22Rv1 (cell line): ENCODE data around the gene TMEM233.

Experiments used
- H3K27ac ChIP-seq: fragments of 450-650 bp; 2 replicates; pipeline ENCODE4 v1.5.1; 2017
- ZFX ChIP-seq: fragments of 450-650 bp; IDR thresholded peaks from 2 replicates; pipeline ENCODE4 v1.6.1; 2017; ENCODE audit warnings: antibody characterized with exemption, borderline replicate concordance
- TF ChIP-seq, protein P1 (sequence below): fragments of 450-650 bp; IDR thresholded peaks from 2 replicates; pipeline ENCODE4 v1.5.1; 2017; ENCODE audit warnings: mild to moderate bottlenecking

TMEM233 gene

DNA sequence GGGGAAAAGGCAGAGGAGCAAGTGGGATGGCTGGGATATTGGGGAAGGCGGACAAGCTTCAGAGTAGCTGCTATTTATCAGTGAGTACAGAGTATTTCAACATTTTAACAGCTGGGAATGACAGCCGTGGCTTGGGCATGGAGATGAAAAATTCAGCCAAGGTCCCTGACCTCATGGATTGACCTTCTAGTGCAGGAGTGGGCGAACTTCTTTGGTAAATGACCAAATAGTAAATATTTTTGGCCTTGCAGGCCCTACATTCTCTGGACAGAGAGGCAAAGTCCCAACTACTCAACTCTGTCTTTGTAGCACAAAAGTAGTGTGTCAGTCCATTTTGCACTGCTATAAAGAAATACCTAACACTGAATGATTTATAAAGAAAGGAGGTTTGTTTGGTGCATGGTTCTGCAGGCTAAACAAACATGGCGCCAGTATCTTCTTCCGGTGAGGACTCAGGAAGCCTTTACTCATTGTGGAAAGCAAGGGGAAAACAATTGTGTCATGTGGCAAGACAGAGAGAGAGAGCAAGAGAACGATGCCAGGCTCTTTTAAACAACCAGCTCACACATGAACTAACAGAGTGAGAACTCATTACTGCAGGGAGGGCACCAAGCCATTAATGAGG, 33.6 kb downstream of the TMEM233 start:
- H3K27ac ChIP-seq, result no peak overlapping the region
- no peak for TF ChIP-seq ZFX
- TF ChIP-seq, protein P1, sequence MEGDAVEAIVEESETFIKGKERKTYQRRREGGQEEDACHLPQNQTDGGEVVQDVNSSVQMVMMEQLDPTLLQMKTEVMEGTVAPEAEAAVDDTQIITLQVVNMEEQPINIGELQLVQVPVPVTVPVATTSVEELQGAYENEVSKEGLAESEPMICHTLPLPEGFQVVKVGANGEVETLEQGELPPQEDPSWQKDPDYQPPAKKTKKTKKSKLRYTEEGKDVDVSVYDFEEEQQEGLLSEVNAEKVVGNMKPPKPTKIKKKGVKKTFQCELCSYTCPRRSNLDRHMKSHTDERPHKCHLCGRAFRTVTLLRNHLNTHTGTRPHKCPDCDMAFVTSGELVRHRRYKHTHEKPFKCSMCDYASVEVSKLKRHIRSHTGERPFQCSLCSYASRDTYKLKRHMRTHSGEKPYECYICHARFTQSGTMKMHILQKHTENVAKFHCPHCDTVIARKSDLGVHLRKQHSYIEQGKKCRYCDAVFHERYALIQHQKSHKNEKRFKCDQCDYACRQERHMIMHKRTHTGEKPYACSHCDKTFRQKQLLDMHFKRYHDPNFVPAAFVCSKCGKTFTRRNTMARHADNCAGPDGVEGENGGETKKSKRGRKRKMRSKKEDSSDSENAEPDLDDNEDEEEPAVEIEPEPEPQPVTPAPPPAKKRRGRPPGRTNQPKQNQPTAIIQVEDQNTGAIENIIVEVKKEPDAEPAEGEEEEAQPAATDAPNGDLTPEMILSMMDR, result no peak

DNA sequence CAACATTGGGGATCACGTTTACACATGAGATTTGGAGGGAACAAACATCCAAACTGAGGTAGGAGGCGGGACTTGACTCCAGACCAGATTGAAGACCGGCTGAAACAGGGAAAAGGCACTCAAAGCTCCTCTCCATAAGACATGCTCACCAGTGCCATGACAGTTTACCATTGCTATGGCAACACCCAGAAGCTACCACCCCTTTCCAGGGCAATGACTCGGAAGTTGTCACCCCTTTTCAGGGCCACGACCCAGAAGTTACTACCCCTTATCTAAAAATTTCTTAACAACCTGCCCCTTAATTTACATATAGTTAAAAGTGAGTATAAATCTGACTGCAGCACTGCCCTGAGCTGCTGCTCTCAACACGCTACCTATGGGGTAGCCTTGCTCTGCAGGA, 34.1 kb downstream of the TMEM233 start:
- H3K27ac ChIP-seq, result no peak overlapping the region
- TF ChIP-seq, protein P1, result no peak
- TF ChIP-seq ZFX, result no peak

DNA sequence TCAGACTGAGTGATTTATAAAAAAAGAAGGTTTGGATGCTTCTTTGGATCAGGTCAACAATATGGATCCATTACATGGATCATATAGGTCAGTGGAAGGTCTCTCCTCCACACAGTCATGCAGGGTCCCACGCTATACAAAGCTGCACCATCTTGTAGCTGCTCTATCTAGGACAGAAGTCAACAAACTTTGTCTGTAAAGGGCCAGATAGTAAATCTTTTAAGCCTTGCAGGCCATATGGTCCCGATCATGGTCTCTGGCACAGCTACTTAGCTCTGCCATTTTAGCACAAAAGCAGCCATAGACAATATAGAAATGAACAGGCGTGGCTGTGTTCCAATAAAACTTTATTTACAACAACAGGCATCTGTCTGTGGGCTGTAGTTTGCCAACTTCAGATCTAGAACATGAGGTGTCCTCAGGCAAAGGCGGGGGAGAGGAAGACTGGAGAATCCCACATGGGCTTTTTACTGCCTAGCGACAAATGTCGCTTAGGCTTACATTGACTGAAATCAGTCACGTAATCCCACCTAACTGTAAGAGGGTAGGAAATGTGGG, 36.7 kb downstream of the TMEM233 start:
- TF ChIP-seq ZFX, result no peak
- TF ChIP-seq, protein P1, result no peak
- H3K27ac ChIP-seq, result no peak overlapping the region

DNA sequence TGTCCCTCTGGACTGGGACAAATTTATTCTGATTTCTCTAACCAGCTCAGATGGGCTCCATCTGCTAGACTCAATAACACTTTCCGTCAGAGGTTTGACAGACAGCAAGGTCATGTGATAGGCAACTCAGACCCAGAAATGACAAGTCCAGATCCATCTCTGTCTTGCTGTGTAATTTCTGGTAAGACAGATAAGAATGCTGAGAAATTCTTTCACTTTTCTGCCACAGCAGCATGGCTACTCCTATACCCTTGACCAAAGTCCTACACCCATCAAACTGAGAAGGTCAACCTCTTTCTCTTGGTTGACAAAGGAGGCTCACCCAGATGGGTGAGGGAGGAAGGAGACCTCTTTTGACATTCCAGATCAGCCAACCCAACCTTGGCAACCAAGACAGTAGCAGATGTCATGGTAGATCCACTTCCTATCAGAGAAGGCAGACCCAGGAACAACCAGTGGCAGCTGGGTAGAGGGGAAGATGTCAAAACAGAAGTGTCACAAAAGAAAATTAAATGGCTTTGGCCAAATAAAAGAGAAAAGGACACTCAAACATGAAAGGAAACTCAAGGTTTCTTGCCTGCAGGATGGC, 37.5 kb downstream of the TMEM233 start:
- no peak overlapping the region for H3K27ac ChIP-seq
- TF ChIP-seq ZFX, result no peak
- TF ChIP-seq, protein P1, result no peak

DNA sequence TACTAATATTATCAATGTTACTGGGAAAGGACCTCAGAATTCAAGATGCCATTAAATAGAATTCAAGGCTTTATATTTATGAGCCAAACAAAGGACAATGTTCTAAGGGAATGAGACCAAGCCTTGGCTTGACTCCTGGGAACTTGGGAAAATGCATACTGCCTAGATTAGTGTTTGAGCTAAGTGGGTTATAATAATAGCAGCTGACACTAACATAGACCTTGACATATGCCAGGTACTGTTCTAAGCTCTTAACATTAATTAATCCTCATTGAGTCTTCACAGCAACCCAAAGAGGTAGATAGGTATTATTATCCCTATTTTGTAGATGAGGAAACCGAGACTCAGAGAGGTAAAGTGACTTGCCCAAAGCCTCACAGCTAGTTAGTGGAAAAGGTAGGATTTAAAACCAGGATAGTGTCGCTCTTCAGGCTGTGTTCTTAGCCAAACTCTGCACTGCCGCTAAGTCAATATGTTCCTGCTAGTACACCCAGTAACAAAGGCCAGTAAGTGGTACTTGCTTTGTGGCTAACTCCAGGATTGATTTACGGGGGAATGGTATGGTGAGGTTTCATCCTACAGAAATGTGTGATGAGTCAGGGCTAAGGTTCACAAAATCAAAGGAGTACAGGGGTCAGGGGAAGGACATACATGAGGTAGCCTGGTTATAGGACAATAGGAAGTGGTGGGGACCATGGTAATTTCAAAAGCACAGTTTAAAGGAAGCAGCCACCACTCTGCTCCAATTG, 38.5 kb downstream of the TMEM233 start:
- no peak overlapping the region for H3K27ac ChIP-seq
- TF ChIP-seq, protein P1, result no peak
- no peak for TF ChIP-seq ZFX

DNA sequence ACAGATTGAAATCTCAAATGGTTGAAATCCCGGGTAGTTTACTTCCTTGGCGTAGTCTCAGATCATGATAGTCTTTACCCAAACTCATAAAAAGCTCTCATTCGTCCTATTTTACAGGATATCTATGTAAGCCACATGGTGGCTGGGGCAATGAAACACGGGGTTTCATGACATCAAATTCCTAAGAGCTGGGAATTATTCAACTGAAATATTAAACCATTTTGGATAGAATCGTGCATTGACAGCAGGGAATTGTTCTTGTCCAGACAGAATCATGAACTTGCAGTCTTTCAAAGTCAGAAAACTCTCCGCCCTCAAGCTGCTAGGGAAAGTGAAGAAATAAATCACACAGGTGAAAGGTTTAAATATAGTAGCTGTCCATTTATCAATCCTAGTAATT, 41.2 kb downstream of the TMEM233 start:
- TF ChIP-seq, protein P1, result no peak
- no peak for TF ChIP-seq ZFX
- no peak overlapping the region for H3K27ac ChIP-seq

DNA sequence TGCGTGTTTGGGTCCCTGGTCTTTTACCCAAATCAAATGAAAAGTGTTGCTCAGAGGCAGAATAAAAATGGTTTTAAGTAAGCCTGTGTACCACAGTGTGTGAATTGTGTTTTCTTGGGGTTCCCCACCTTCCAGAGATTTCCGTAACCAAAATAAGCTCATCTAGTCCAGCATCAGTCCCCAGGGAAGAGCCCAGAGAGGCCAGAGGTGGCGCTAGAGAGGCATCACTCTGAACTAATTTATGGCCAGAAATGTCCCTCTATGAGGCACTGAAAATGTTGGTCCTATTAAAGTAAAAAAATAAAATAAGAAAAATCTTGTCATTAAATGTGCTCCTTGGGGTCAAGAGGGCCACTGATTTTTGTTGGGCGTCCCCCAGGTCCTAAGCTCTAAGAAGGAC, 49.4 kb downstream of the TMEM233 start:
- no peak for TF ChIP-seq ZFX
- TF ChIP-seq, protein P1, result peak; percentile 75

More for the DNA sequence above, 49.4 kb downstream of the TMEM233 start:
- H3K27ac ChIP-seq, result no peak overlapping the region
